Endothelial cell of umbilical vein (primary cell): ENCODE results near the gene FOXL1. TPM values are rescaled to one million over a fixed set of nuclear protein-coding genes. Genes with fewer than 3 reads are reported as not detected.

Experiments used
- BruUV-seq: library from RNA; stranded (reverse); fragments of 400-500 nt; replicated peaks from 2 replicates; lab custom pipeline; 2021; lab: Mats Ljungman, UMichigan
- CTCF ChIA-PET: fragments of 300-600, 350-600 bp; sonication (Branson Sonifier 250); formaldehyde crosslinking; loops from one replicate; lab custom pipeline; 2021; ENCODE audit warnings: antibody characterized with exemption, inconsistent platforms; lab: Charles Lee
- POLR2A ChIA-PET: fragments of 300-600, 350-600 bp; sonication (Branson Sonifier 250); formaldehyde crosslinking; loops from one replicate; lab custom pipeline; 2021; ENCODE audit warnings: antibody characterized with exemption, inconsistent platforms; lab: Charles Lee
- DNase-seq: peaks from one replicate; pipeline ENCODE4 v3.0.0-alpha.2; 2011; ENCODE audit warnings: low read depth, low spot score
- FAIRE-seq: peaks from 2 replicates; lab custom pipeline; 2011; peaks lifted over from hg19 to GRCh38; lab: Jason Lieb, UNC
- H2AFZ ChIP-seq: 2 replicates; pipeline ENCODE4 v1.6.0; 2012; ENCODE audit warnings: low read depth, low read length, control low read depth, inconsistent platforms
- H3K27ac ChIP-seq: 2 replicates; pipeline ENCODE4 v1.5.1; 2011; ENCODE audit warnings: low read depth, mild to moderate bottlenecking, control low read depth, low read length, moderate library complexity; ENCODE audit not compliant: insufficient read depth
- H3K27me3 ChIP-seq, 2 experiments: 2 replicates each; pipeline versions ENCODE4 v1.6.0 to v1.6.1; 2011; ENCODE audit warnings: low read length in 2 of 2, mixed read lengths in 1 of 2; ENCODE audit not compliant: control insufficient read depth in 2 of 2, insufficient read depth in 2 of 2
- H3K36me3 ChIP-seq, 2 experiments: 2 replicates in 1 of 2; 3 replicates in 1 of 2; pipeline ENCODE4 v1.5.1; 2011; ENCODE audit warnings: low read length in 2 of 2, mild to moderate bottlenecking in 1 of 2, moderate library complexity in 1 of 2; ENCODE audit not compliant: control insufficient read depth in 2 of 2, insufficient read depth in 2 of 2; ENCODE audit errors: extremely low read depth in 1 of 2
- H3K4me1 ChIP-seq: 3 replicates; pipeline ENCODE4 v1.5.1; 2011; ENCODE audit warnings: mild to moderate bottlenecking, low read length; ENCODE audit not compliant: control insufficient read depth, insufficient read depth; ENCODE audit errors: extremely low read depth
- H3K4me2 ChIP-seq: 2 replicates; pipeline ENCODE4 v1.6.1; 2011; ENCODE audit warnings: low read length, control low read depth, mixed read lengths; ENCODE audit not compliant: insufficient read depth
- H3K4me3 ChIP-seq, 3 experiments: fragments of 200-600 bp in 1 of 3; sonication (generic), shearing (Covaris generic) in 1 of 3; replicated peaks in 1 of 3; 2 replicates each; pipeline ENCODE4 v1.5.1; 2011 to 2016; ENCODE audit warnings: control low read depth in 3 of 3, low read length in 3 of 3, mild to moderate bottlenecking in 2 of 3, inconsistent platforms in 1 of 3, low read depth in 1 of 3, moderate library complexity in 1 of 3; ENCODE audit not compliant: insufficient read depth in 1 of 3
- H3K79me2 ChIP-seq: 2 replicates; pipeline ENCODE4 v1.6.0; 2012; ENCODE audit warnings: low read length, inconsistent platforms; ENCODE audit not compliant: control insufficient read depth, insufficient read depth
- H3K9ac ChIP-seq: replicated peaks from 2 replicates; pipeline ENCODE3; 2011; ENCODE audit warnings: low read length, control low read depth; ENCODE audit not compliant: insufficient read depth; ENCODE audit errors: extremely low read depth
- H3K9me1 ChIP-seq: replicated peaks from 3 replicates; pipeline ENCODE4 v1.6.0; 2011; ENCODE audit warnings: mild to moderate bottlenecking, low read length; ENCODE audit not compliant: control insufficient read depth, insufficient read depth; ENCODE audit errors: extremely low read depth
- H3K9me3 ChIP-seq: replicated peaks from 2 replicates; pipeline ENCODE4 v1.5.1; 2012; ENCODE audit warnings: low read length, inconsistent platforms; ENCODE audit not compliant: control insufficient read depth, insufficient read depth
- H4K20me1 ChIP-seq: replicated peaks from 2 replicates; pipeline ENCODE3; 2011; ENCODE audit warnings: mild to moderate bottlenecking, low read length; ENCODE audit not compliant: control insufficient read depth, insufficient read depth; ENCODE audit errors: extremely low read depth
- EZH2 ChIP-seq: IDR thresholded peaks from 2 replicates; pipeline ENCODE4 v1.6.1; 2012; ENCODE audit warnings: borderline replicate concordance, low read depth, mild to moderate bottlenecking, moderate library complexity, low read length, inconsistent platforms; ENCODE audit not compliant: severe bottlenecking
- FOS ChIP-seq: IDR thresholded peaks from 2 replicates; pipeline ENCODE4 v1.6.1; 2011; ENCODE audit warnings: mild to moderate bottlenecking, low read length, moderate library complexity, borderline replicate concordance; ENCODE audit not compliant: insufficient read depth
- GATA2 ChIP-seq: IDR thresholded peaks from 2 replicates; pipeline ENCODE4 v1.7.0; 2011; ENCODE audit warnings: low read depth, mild to moderate bottlenecking, moderate library complexity, mixed read lengths, low read length; ENCODE audit not compliant: insufficient read length, insufficient read depth
- JUN ChIP-seq: IDR thresholded peaks from 2 replicates; pipeline ENCODE4 v1.6.1; 2011; ENCODE audit warnings: borderline replicate concordance, low read depth; ENCODE audit not compliant: insufficient read length, insufficient read depth
- MYC ChIP-seq: IDR thresholded peaks from one replicate; pipeline ENCODE4 v1.6.1; 2011; ENCODE audit warnings: mild to moderate bottlenecking, low read depth, low read length
- POLR2A ChIP-seq: IDR thresholded peaks from 2 replicates; pipeline ENCODE4 v1.6.1; 2012; ENCODE audit warnings: low read depth, mild to moderate bottlenecking, control low read depth, low read length
- POLR2AphosphoS5 ChIP-seq: IDR thresholded peaks from 2 replicates; pipeline ENCODE4 v1.6.1; 2012; ENCODE audit warnings: low read depth, mild to moderate bottlenecking, control low read depth, low read length, moderate library complexity; ENCODE audit not compliant: insufficient read depth
- dilution Hi-C: fragments of 300-500 bp; cut with MboI; formaldehyde crosslinking; loops from one replicate; pipeline ENCODE4 v1.15.0; 2019; ENCODE audit warnings: low sequenced_read_pairs; ENCODE audit not compliant: extremely low pct_ligation_motif_present
- intact Hi-C: fragments of 100-400 bp; cut with micrococcal nuclease; formaldehyde crosslinking; loops from one replicate; pipeline ENCODE4 v1.10.0; 2022
- polyA plus RNA-seq, 4 experiments: library from polyadenylated mRNA; depleted of rRNA in 3 of 4; stranded (reverse) in 3 of 4; unstranded in 1 of 4; fragments of >200 nt; gene quantifications; 2 replicates each; pipeline versions ENCODE4 v1.2.1 to v1.2.3, GENCODE V29; 2011 to 2012; ENCODE audit warnings: missing spikeins in 1 of 4
- total RNA-seq: library from RNA; stranded (reverse); gene quantifications from 2 replicates; pipeline ENCODE4 v1.2.3, GENCODE V29; 2021
- TF ChIP-seq, protein P1 (sequence below): IDR thresholded peaks from 2 replicates; pipeline ENCODE4 v1.6.1; 2011; ENCODE audit not compliant: insufficient read depth, insufficient read length

Gene FOXL1
- total and polyA plus RNA-seq, 2 donors (not counting 3 experiments of a cell fraction or from before 2014, with no cell fraction given): 2.8 to 3.8 TPM

GRCh38 chr16:86531191-86531545 is 47.2 kb upstream of the FOXL1 start:
- H3K27me3 ChIP-seq: no peaks in the 10 kb centered on the region
- intact Hi-C loops (no loop called here), dilution Hi-C loops (no loop called here)
- H2AFZ ChIP-seq: no peak overlapping the region
- H4K20me1 ChIP-seq: no peaks in the 10 kb centered on the region
- H3K4me1 ChIP-seq: no peaks in the 10 kb centered on the region
- H3K4me3 ChIP-seq: no peak overlapping the region
- no peaks in the 10 kb centered on the region for H3K36me3 ChIP-seq
- FAIRE-seq (no peak), DNase-seq (no peak)
- no TSS peak for BruUV-seq
- H3K79me2 ChIP-seq: no peaks in the 10 kb centered on the region
- H3K9me3 ChIP-seq: no peaks in the 10 kb centered on the region
- no peak overlapping the region for H3K27ac ChIP-seq
- CTCF ChIA-PET: interaction anchor here (1.6 kb wide), 1 partner anchor 10 kb away, joined by 3 read pairs; no protein-coding TSS in a partner anchor
- POLR2A ChIA-PET: no interaction called here
- no peaks in the 10 kb centered on the region for H3K9me1 ChIP-seq
- TF ChIP-seq FOS (no peak), POLR2AphosphoS5 (no peak), EZH2 (no peak), POLR2A (no peak), MYC (no peak), JUN (no peak), GATA2 (no peak)
- TF ChIP-seq, protein P1, sequence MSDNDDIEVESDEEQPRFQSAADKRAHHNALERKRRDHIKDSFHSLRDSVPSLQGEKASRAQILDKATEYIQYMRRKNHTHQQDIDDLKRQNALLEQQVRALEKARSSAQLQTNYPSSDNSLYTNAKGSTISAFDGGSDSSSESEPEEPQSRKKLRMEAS: no peak
- no peak overlapping the region for H3K4me2 ChIP-seq
- H3K9ac ChIP-seq: no peak overlapping the region
